SKM-1 (cell line): ENCODE data around the gene IGF2.

Experiments used
- DNase-seq: peaks from one replicate; lab custom pipeline; 2025; ENCODE audit not compliant: unreplicated experiment; lab: John Stamatoyannopoulos, UW

IGF2 gene

DNA sequence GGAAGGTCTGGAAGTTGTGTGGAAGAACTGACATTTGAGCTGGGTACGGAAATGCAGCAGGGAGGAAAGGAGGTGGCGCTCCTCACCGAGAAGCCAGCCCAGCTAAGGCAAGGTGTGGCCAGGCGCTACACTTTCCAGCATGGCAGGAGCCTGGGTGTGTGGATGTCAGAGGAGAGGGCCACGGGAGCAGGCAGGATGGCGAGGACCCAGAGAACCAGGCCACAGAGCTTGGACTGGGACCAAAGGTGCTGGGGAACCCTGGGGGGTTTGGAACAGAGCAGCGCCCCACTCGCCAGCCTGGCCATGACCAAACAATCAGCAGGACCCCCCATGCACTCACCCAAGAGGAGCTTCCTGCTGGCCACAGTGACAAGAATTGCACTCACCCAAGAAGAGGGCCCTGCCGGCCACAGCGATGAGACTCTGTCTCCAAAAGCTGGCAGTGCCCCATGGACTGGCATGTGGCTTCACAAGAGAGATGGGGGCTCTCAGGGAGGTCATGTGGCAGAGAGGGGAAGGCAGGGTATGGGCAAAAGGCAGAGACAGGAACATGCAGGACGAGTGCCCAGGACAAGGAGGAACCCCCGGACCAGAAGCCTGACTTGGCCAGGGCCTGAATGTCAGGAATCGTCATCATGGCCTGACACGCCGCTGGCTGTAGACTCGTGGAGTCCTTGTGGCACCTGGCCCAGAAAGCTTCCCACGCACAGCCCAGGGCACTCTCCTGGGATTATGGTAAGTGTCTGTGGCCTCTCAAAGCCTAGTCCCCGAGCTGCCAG is 45.4 kb downstream of the IGF2 start:
- no peak for DNase-seq

DNA sequence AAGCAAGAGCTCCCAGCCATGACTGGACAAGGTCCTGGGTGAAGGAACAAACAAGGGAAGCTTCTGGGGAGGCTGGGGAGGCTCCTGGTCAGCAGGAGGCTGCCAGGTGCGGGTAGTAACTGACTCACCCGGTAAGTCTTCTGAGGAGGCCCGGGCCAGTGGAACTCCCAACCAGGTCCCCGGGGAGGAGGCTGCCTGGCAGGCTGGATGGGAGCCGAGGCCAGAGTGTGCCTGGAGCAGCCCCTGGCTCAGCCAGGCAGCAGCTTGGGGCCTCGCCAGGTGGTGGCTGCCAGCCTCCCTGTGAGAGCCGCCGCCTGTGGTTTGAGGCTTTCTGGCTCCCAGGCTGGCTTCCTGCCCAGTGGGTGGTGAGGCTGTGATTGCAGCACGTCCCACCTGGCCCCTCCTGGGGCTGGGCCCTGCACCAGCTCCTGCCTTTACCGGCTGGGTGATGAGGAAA is 46.2 kb downstream of the IGF2 start:
- no peak for DNase-seq

DNA sequence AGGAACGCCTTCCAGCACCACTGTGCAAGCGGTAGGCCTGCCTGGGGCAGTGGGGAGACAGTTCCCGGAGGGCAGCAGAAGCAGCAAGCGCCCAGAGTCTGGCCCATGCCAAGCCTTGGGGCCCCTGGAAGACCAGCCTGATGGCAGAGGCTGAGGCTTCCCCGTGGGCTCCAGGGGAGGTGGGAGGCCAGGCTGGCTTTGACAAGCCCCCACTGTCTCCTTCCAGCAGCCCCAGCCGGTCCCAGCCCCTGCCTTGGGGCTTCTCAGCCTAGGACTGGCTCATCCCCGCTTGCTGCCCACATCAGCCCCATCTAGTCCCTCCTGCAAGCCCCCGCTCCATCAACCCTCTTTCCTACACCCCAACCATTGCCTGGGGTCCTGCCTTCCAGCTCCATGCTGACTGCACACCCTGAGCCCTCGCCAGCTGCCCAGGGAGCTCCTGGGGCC is 46.7 kb downstream of the IGF2 start:
- no peak for DNase-seq

- DNase-seq = no peak
Observed at GRCh38 chr11:2091786-2092463, 47.3 kb downstream of the IGF2 start.

DNA sequence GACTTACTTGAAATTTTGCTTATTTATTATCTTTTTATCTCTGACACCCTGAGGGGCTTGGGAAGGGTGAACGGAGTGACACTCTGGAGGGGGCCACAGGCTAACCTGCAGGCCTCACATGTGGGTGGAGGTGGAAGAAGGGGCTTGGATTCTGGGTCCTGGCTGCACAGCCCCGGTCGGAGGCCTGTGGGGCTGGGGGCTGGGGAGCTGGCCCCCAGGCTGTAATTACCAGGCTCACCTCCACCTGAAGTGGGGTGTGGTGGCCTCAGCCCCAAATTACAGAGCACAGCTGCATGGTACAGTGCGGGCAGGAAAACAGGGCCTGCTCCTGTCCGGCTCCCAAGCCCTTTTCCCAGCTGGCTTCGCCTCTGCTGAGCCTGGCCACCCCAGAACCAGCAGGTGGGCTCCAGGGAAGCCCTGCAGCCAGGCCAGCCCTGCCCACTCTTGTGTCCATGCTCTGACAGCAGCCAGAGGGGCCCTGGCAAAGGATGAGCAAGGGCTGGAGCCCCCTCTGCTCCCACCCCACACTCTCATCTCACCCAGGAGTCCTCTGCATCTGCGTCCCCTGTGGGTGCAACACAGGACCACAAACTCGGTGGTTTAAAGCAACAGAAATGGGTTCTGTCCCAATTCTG is 48.0 kb downstream of the IGF2 start:
- no peak for DNase-seq

DNA sequence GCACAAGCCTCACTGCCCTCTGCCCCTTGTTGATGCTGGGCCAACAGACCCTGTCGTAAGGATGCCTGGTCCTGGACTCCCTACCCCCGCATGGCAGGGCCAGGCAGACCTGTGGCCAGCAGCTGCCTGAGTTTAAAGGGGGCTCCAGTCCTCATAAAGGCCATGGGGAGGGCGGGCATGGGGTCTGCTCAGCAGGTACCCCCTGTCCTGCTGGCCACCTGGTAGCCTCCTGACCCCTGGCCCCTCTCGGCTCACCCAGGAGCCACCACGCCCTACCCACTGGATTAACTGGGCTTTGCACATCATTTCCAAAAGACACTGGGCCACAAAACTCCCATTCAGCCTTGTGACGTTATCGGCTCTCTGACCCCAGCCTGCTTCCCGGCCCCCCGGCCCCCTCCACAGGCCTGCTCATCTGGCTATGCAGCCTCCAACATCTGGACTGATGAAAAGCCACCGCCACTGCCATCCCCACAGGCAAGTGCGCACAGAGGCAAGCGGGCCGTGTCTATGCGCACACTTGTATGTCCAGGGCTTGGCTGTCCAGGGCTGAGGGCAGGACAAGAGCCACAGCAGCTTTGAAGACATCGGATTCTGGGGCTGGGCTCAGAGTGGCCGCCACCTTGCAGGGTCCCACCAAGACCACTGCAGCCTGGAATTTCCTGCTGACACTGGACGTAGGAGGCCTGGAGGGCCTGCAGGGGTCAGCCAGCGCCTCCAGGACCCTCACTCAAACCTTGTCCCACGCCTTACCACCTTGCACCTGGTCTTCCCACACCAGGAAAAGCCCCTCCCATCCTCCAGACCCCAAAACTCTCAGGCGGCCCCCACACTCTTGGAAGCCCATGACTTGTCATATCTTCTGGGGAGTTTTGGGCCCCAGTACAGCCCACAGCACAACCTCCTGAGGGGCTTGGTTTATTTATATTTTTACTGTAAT is 48.7 kb downstream of the IGF2 start:
- DNase-seq = no peak

GRCh38 chr11:2089536-2090165 is 49.5 kb downstream of the IGF2 start:
- DNase-seq = no peak

- no peak for DNase-seq
Observed at GRCh38 chr11:2088746-2089535, 50.2 kb downstream of the IGF2 start.

GRCh38 chr11:2088284-2088683 is 50.9 kb downstream of the IGF2 start:
- DNase-seq = no peak

DNA sequence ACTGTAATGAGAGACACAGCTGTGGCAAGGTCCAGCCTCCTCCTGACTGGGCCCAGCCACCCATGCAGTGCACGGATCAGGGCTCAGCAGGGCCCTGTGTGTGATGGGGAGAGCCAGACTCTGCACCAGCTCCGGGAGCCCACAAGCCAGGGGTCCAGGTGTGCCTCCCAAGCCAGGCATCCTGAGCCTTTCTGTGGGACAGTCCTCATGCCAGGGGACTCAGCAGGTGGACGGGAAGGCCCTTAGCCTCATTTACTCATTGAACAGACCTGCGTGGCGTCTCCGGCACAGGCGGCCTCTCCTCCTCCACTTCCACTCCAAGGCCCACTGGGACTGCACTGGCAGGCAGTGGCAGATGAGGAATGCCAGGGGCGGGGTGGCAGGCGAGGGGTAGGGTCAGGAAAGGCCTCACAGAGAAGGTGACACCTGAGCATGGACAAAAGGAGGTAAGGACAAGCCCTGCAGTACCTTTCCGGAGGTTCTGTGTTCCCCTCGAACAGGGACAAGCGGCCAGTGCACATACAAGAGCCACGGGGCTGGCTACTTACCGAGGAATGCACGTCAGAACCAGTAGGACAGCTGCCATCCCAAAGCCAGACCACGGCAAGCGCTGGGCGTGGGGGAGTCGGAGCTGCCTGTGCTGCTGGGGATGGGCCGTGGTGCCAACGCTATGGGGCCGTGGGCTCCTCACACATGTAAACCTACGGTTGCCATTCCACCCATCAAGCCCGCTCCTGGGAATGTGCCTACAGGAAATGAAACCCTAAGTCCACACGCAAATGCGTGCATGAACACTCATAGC is 52.7 kb downstream of the IGF2 start:
- DNase-seq = no peak

- no peak for DNase-seq
Observed at GRCh38 chr11:2085251-2086066, 53.7 kb downstream of the IGF2 start.

DNA sequence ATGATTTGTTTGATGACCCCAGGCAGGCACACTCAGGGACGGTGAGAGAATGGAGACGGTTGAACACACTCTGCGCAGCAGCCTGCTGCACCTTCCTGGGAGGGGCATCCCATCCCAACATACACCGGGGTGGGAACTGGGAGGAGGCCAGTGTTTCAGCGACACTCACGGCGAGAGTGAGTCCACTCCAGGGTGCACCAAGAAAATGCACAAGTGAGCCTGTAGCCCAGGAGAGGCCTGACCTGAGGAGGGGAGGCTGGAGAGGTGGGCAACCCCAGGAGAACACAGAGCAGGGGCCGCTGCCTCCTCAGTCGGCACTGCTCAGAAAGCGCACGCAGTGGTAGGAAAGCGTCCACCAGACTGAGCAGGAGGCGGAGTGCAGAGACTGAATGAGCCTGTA is 54.5 kb downstream of the IGF2 start:
- DNase-seq = no peak
